ENCODE results near the gene GZF1.

GZF1 gene

GRCh38 chr20:23370274-23370673 is 8.3 kb downstream of the GZF1 start:
- DNase-seq (ENCODE audit: low read depth), result no peak

- no peak for DNase-seq (ENCODE audit: low read depth)
These were observed 8.9 kb downstream of the GZF1 start for GRCh38 chr20:23370873-23371272.

- DNase-seq (ENCODE audit: low read depth), result no peak
These were observed 9.5 kb downstream of the GZF1 start for GRCh38 chr20:23371496-23371895.

- no peak for DNase-seq (ENCODE audit: low read depth)
These were observed 12.5 kb downstream of the GZF1 start for GRCh38 chr20:23374441-23374840.

GRCh38 chr20:23375827-23376226 is 13.8 kb downstream of the GZF1 start:
- no peak for DNase-seq (ENCODE audit: low read depth)

- no peak for DNase-seq (ENCODE audit: low read depth)
These were observed 17.8 kb downstream of the GZF1 start for GRCh38 chr20:23379772-23380171.

- no peak for DNase-seq (ENCODE audit: low read depth)
These were observed 19.9 kb downstream of the GZF1 start for GRCh38 chr20:23381876-23382275.

GRCh38 chr20:23386304-23387117 is 24.5 kb downstream of the GZF1 start:
- peak; percentile 8 for DNase-seq (ENCODE audit: low read depth)

GRCh38 chr20:23387118-23387443 is 25.1 kb downstream of the GZF1 start:
- DNase-seq (ENCODE audit: low read depth), result peak; percentile 82

- DNase-seq (ENCODE audit: low read depth), result no peak
These were observed 28.3 kb downstream of the GZF1 start for GRCh38 chr20:23390091-23390774.

- DNase-seq (ENCODE audit: low read depth), result no peak
These were observed 29.8 kb downstream of the GZF1 start for GRCh38 chr20:23391707-23392310.

- DNase-seq (ENCODE audit: low read depth), result no peak
These were observed 32.2 kb downstream of the GZF1 start for GRCh38 chr20:23393996-23394775.

GRCh38 chr20:23396950-23397627 is 35.1 kb downstream of the GZF1 start:
- DNase-seq (ENCODE audit: low read depth), result no peak

- no peak for DNase-seq (ENCODE audit: low read depth)
These were observed 36.0 kb downstream of the GZF1 start for GRCh38 chr20:23397961-23398360.

- peak; percentile 30 for DNase-seq (ENCODE audit: low read depth)
These were observed 37.7 kb downstream of the GZF1 start for GRCh38 chr20:23399568-23400241.

- no peak for DNase-seq (ENCODE audit: low read depth)
These were observed 39.1 kb downstream of the GZF1 start for GRCh38 chr20:23401051-23401450.

GRCh38 chr20:23403751-23404150 is 41.8 kb downstream of the GZF1 start:
- DNase-seq (ENCODE audit: low read depth), result no peak

- no peak for DNase-seq (ENCODE audit: low read depth)
These were observed 42.2 kb downstream of the GZF1 start for GRCh38 chr20:23404196-23404595.

- no peak for DNase-seq (ENCODE audit: low read depth)
These were observed 44.9 kb downstream of the GZF1 start for GRCh38 chr20:23406880-23407279.

GRCh38 chr20:23407781-23408464 is 45.9 kb downstream of the GZF1 start:
- DNase-seq (ENCODE audit: low read depth), result no peak

GRCh38 chr20:23408957-23409356 is 47.0 kb downstream of the GZF1 start:
- DNase-seq (ENCODE audit: low read depth), result no peak

Measured in CMK (cell line).